Left ventricle myocardium superior (tissue), 1 donor: ENCODE data around the gene SLCO3A1. TPM values are rescaled to one million over a fixed set of nuclear protein-coding genes. Genes with fewer than 3 reads are reported as not detected.
"Not testable (repeated sequence)": the region's sequence is repeated elsewhere in the genome, so short reads cannot be mapped to it uniquely, and the experiment has no call there.

Source experiments
- ATAC-seq: fragments of 200-7000 bp; cut with Tn5 transposase; one replicate; pipeline ENCODE4 v1.9.1; 2020; ENCODE audit warnings: mild to moderate bottlenecking, moderate library complexity
- DNase-seq: peaks from one replicate; pipeline ENCODE4 v3.0.0-alpha.2; 2020
- intact Hi-C: fragments of 100-400 bp; cut with micrococcal nuclease; formaldehyde crosslinking; loops from one replicate; pipeline ENCODE4 v1.11.0; 2022
- total RNA-seq: library from RNA; stranded (reverse); fragmentation: NEBNext Ultra II Directional; extraction: Animal tissue kit (Norgen Biotek cat#: 25700); gene quantifications from one replicate; pipeline ENCODE4 v1.2.1, GENCODE V29; 2021
- donor health status: DM: no; HTN: yes; CAD: no; lungs with severe emphysema.

Gene SLCO3A1
- total RNA-seq, 1 donor from 2014 or later = 52.8 TPM

GRCh38 chr15:92068121-92068520 is 214.6 kb downstream of the SLCO3A1 start:
- no peak for DNase-seq
- no peak for ATAC-seq
- intact Hi-C loops = no loop called here

DNA sequence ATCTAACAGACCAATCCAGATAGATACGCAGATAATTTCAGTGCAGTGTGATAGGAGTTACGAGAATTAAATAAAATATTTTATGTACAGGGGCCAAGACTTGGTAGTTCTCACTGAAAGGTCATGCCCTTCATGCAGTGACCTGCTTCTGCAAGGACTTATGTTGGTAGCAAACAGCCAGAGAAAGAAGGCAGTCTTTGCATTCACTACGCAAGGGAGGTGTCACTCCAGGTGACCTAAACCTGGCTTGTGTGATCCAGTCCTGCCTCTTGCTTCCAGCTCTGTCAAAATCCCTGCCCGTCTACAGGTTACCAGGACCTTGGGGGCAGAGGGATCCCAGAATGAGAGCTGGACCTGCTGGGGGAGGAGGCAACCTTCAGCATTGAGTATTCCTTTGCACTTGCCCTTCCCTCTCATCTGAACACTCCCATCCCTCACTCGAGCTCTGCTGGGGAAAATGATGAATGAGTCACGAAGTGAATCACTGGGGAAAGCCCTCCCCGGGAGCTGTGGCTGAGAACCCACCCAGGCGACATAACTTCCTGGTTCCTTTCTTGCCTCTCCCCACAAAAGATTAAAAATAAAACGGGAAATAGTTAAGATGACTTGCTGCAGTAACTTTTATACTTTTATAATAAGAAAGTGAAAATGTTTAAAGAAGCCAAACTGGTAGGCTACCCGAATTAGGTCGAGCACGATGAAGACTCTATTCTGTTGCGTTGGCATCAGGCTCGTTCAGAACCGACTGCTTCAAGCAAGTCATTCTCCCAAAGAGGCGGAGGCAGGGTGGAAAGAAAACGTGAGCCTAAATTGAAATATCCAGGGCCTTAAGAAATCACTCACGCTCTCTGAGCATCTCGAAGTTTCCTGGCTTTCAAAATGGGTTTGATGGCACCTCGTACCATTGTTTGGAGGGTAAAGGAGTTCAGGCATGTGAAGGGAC is 216.1 kb downstream of the SLCO3A1 start:
- ATAC-seq = peak; percentile 66
- no peak for DNase-seq
- intact Hi-C loops = loop anchor here (5.0 kb wide), 1 partner anchor 217 kb away; the partner anchor contains the start of gene SLCO3A1

DNA sequence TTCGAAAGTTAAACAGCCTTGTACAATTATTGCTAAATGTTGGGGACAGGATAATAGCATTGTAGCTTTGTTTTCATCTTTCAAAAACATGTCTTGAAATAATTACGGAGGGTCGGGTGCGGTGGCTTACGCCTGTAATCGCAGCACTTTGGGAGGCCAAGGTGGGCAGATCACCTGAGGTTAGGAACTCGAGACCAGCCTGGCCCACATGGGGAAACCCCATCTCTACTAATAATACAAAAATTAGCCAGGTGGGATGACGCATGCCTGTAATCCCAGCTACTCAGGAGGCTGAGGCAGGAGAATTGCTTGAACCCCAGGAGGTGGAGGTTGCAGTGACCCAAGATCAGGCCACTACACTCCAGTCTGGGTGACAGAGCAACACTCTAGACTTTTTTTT is 216.7 kb downstream of the SLCO3A1 start:
- intact Hi-C loops = loop anchor here (5.0 kb wide), 1 partner anchor 218 kb away; the partner anchor contains the start of gene SLCO3A1
- not testable (repeated sequence) for DNase-seq, ATAC-seq

DNA sequence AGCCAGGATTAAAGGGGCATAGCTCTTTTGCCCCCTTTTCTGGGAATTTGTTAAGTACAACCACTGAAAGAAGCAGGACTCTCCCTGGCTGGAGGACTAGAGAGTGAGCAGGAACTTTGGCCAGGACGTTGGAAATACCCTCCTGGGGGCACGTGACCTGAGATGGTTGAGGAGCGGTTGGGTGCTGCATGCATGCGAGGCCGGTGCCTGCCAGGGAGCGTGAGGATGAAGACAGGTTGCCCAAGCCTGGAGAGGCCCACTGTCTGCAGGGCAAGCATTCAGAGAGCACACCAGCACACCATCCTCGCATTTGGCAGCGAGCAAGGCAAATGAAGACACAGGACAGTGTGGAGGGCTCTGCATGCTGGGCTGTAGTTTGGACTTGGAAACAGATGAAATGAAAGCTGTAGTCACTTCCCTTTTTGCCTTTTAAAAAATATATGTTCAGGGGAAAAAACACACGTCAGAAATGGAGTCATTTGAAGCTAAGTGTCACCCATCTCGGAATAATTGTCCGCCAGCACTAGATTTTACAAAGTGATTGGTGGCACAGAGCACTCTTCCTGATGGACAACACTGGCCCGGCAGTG is 217.6 kb downstream of the SLCO3A1 start:
- DNase-seq (peak; percentile 73), ATAC-seq (peak; percentile 79)
- intact Hi-C loops = loop anchor here (5.0 kb wide), 1 partner anchor 219 kb away; the partner anchor contains the start of gene SLCO3A1

DNA sequence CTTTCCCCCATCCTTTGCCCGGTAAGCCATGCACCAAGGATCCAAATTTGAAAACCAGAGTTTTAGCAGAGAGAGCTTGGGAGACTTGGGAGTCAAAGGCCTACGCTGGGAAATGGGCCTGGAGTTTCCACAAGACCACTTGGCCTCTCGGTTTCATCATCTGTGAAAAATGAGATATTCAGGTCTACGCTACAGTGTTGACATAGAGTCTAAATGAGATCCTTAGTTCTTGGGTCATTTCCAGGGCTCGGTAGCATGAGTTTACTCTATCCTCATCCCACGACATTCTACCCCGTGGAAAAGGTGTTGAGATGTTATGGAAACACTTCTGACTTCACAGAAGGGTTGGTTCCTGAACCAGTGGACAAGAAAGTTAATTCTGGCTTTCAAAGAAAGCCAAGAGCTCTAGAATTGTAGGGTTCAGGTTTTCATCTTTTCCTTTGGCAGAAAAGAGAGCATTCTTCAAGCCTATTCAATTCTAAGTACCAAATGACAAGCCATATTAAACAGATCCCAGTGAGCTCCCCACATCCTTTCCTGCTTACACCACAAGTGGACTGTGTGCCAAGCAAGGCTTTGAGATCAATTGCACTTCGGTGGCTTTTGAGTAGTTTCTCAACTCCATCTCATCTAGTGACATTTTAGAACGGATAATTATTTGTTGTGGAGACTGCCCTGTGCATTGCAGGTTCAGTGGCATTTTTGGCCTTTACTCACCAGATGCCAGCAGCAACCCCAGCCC is 219.7 kb downstream of the SLCO3A1 start:
- ATAC-seq (no peak), DNase-seq (no peak)
- intact Hi-C loops = loop anchor here (5.0 kb wide), 1 partner anchor 221 kb away; the partner anchor contains the start of gene SLCO3A1

GRCh38 chr15:92074101-92074500 is 220.6 kb downstream of the SLCO3A1 start:
- DNase-seq (no peak), ATAC-seq (no peak)
- intact Hi-C loops = loop anchor here (5.0 kb wide), 1 partner anchor 222 kb away; the partner anchor contains the start of gene SLCO3A1

GRCh38 chr15:92074646-92075045 is 221.1 kb downstream of the SLCO3A1 start:
- ATAC-seq = peak; percentile 14
- intact Hi-C loops = loop anchor here (5.0 kb wide), 1 partner anchor 222 kb away; the partner anchor contains the start of gene SLCO3A1
- peak; percentile 66 for DNase-seq

DNA sequence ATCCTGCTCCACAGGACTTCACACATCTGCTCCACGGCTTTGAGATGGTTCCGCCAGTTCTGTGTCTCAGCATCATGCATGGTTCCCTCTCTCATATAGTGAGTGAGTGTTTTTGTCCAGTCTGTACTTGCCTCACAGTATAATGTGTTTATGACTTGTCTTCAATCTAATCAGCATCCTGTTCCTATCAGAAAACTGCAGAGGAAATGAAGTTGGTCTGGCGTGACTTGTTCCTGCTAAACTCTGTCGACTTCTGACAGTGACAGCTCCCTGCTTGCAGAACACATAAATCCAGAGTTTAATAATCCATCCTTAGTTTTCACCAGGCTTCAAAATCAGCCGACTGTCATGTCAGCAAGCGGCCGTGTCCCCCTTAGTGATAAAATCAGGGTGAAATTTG is 222.3 kb downstream of the SLCO3A1 start:
- intact Hi-C loops = no loop called here
- ATAC-seq = no peak

DNA sequence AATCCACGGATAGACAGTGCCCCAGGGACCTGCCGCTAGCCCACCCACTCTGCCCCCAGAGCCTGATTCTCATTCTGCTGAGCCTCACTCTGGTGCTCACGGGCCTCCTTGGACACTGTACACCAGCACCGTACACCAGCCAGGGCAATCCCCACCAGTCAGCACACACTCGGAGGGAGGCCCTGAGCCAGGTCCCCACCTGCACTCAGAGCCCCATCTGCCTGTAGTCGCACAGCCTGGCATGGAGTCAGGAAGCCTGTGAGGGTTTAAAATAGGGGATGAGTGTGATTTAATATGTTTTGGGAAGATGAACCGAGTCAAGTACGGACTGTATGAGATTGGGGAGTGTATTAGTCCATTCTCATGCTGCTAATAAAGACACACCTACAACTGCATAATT is 223.0 kb downstream of the SLCO3A1 start:
- peak; percentile 45 for ATAC-seq
- peak; percentile 38 for DNase-seq
- intact Hi-C loops = no loop called here

More for the DNA sequence above, 222.3 kb downstream of the SLCO3A1 start:
- DNase-seq = no peak

GRCh38 chr15:92077353-92078085 is 224.0 kb downstream of the SLCO3A1 start:
- ATAC-seq = peak; percentile 75
- peak; percentile 78 for DNase-seq
- intact Hi-C loops = no loop called here

- no peak for ATAC-seq
- no peak for DNase-seq
- intact Hi-C loops = no loop called here
Measured at GRCh38 chr15:92078270-92078669, 224.8 kb downstream of the SLCO3A1 start.

DNA sequence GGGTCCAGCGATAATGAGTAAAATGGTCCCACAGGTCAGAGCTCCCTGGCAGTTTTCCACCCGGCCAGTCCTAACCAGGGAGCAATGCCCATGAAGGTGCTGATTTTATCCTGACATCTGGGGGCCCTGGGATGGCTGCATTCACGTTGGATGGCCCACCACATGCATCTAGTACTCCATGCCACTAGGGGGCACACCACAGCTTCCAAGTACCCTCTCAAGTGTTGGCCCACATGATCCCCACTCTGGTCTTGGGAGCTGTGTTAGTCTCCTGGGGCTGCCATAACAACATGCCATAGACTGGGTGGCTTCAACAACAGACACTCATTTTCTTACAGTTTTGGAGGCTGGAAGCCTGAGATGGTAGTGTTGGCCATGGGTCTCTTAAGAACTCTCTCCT is 225.5 kb downstream of the SLCO3A1 start:
- intact Hi-C loops = no loop called here
- DNase-seq = no peak
- no peak for ATAC-seq

- DNase-seq (no peak), ATAC-seq (no peak)
- intact Hi-C loops = loop anchor here (5.0 kb wide), 1 partner anchor 777 kb away; no protein-coding TSS in a partner anchor
Measured at GRCh38 chr15:92079647-92080255, 226.2 kb downstream of the SLCO3A1 start.

- intact Hi-C loops = loop anchor here (5.0 kb wide), 1 partner anchor 780 kb away; no protein-coding TSS in a partner anchor
- ATAC-seq (peak; percentile 75), DNase-seq (peak; percentile 71)
Measured at GRCh38 chr15:92082006-92082843, 228.7 kb downstream of the SLCO3A1 start.

GRCh38 chr15:92083190-92083589 is 229.7 kb downstream of the SLCO3A1 start:
- ATAC-seq = peak; percentile 90
- DNase-seq = peak; percentile 55
- intact Hi-C loops = loop anchor here (5.0 kb wide), 1 partner anchor 781 kb away; no protein-coding TSS in a partner anchor

- no peak for DNase-seq
- intact Hi-C loops = no loop called here
- no peak for ATAC-seq
Measured at GRCh38 chr15:92087211-92087610, 233.7 kb downstream of the SLCO3A1 start.

DNA sequence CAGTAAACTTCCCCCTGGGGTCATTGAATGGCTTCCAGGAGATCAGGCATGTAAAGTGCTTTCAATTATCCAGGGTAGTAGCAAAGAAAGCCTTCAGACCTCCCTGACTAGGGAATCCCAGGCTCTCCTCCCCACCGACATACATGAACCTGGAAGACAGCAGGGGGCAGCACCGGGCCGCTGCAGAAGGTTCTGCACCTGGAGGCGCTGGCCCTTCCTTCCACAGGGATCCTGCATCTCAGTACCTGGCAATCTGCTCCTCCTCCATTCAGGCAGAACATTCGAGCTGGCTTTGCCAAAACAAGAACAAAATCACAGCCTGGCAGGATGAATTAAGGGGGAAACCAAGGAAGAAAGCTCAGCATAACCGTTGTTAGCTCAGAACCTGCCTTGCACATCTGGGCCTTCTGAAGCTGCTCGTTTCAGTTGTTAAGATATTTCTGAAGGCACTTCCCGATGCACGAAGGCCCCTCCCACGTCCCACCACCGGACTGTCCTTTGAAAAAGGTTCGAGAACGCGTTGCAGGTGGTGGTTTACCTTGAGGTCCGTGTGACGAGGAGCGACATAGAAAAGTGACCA is 237.7 kb downstream of the SLCO3A1 start:
- peak; percentile 70 for DNase-seq
- ATAC-seq = peak; percentile 62
- intact Hi-C loops = no loop called here
